Mesothelial cell of epicardium (in vitro differentiated cells): ENCODE data around the gene ACBD4. TPM values are rescaled to one million over a fixed set of nuclear protein-coding genes. Genes with fewer than 3 reads are reported as not detected.

Experiments
- DNase-seq, 2 experiments: peaks; one replicate each; pipeline ENCODE4 v3.0.0; 2021; ENCODE audit warnings: low spot score in 2 of 2; ENCODE audit not compliant: unreplicated experiment in 2 of 2
- H3K27ac Mint-ChIP-seq: 2 replicates; pipeline ENCODE4 v1.8.0; 2021; ENCODE audit warnings: mixed read lengths
- H3K27me3 Mint-ChIP-seq: 2 replicates; pipeline ENCODE4 v1.8.0; 2021; ENCODE audit warnings: low read depth, mixed read lengths
- H3K36me3 Mint-ChIP-seq: 2 replicates; pipeline ENCODE4 v1.8.0; 2021; ENCODE audit warnings: mixed read lengths
- H3K4me1 Mint-ChIP-seq: 2 replicates; pipeline ENCODE4 v1.8.0; 2021; ENCODE audit warnings: mixed read lengths
- H3K4me3 Mint-ChIP-seq: 2 replicates; pipeline ENCODE4 v1.8.0; 2021; ENCODE audit warnings: mild to moderate bottlenecking, moderate library complexity, mixed read lengths
- H3K9me3 Mint-ChIP-seq: 2 replicates; pipeline ENCODE4 v1.8.0; 2021; ENCODE audit warnings: mixed read lengths
- total RNA-seq: library from RNA; stranded (reverse); gene quantifications from 3 replicates; pipeline ENCODE4 v1.2.1, GENCODE V29; 2021
- TF ChIP-seq, protein P1 (sequence below): fragments of 200-600 bp; sonication (generic); IDR thresholded peaks from one replicate; pipeline ENCODE4 v1.5.0; 2021; ENCODE audit warnings: antibody characterized with exemption; ENCODE audit not compliant: unreplicated experiment

Gene ACBD4
- total RNA-seq, 1 donor from 2014 or later: 17.4 TPM

DNA sequence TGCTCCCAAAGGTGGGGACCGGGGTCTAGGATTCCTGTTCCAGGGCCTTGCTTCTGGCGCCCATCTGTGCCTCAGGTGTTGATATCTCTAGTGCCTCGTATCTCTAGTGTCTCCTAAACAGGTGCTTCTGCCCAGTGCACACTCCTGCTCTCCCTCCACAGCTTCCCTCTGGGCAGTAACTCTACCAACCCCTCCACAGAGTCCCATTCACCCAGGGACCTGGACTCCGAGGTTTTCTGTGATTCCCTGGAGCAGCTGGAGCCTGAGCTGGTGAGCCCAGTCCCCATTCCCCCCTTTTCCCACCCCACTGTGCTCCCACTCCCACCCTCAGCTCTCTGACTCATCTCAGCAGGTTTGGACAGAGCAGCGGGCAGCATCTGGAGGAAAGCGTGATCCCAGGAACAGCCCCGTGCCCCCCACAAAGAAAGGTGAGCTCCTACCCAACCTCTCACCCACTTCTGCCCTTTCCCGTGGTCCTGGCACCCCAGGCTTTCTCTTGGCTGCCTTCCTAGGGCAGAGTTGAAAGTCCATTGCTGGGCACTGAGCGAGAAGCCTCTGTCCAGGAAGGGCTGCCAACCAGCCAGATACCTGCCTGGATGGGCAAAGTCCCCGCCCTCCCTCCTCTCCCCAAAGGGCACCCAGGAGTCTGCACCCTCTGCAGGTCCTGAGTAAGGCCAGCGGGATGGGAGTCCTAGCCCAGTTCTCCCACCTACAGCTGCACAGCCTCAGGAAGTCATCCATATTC, 2.2 kb downstream of the ACBD4 start:
- no peak overlapping the region for H3K4me3 Mint-ChIP-seq
- H3K4me1 Mint-ChIP-seq: peaks cover 12% of the 10 kb centered on the region
- no peaks in the 10 kb centered on the region for H3K27me3 Mint-ChIP-seq
- H3K36me3 Mint-ChIP-seq: peaks cover 3% of the 10 kb centered on the region
- DNase-seq: no peak
- TF ChIP-seq, protein P1, sequence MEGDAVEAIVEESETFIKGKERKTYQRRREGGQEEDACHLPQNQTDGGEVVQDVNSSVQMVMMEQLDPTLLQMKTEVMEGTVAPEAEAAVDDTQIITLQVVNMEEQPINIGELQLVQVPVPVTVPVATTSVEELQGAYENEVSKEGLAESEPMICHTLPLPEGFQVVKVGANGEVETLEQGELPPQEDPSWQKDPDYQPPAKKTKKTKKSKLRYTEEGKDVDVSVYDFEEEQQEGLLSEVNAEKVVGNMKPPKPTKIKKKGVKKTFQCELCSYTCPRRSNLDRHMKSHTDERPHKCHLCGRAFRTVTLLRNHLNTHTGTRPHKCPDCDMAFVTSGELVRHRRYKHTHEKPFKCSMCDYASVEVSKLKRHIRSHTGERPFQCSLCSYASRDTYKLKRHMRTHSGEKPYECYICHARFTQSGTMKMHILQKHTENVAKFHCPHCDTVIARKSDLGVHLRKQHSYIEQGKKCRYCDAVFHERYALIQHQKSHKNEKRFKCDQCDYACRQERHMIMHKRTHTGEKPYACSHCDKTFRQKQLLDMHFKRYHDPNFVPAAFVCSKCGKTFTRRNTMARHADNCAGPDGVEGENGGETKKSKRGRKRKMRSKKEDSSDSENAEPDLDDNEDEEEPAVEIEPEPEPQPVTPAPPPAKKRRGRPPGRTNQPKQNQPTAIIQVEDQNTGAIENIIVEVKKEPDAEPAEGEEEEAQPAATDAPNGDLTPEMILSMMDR: no peak
- H3K9me3 Mint-ChIP-seq: no peaks in the 10 kb centered on the region
- no peak overlapping the region for H3K27ac Mint-ChIP-seq

GRCh38 chr17:45138911-45139532, 3.5 kb downstream of the ACBD4 start:
- Mint-ChIP-seq H3K4me1 (peaks cover 17% of the 10 kb centered on the region), H3K36me3 (peaks cover 3% of the 10 kb centered on the region), H3K4me3 (no peak overlapping the region), H3K27me3 (no peaks in the 10 kb centered on the region), H3K9me3 (no peaks in the 10 kb centered on the region), H3K27ac (no peak overlapping the region)
- no peak for DNase-seq
- TF ChIP-seq, protein P1: no peak

DNA sequence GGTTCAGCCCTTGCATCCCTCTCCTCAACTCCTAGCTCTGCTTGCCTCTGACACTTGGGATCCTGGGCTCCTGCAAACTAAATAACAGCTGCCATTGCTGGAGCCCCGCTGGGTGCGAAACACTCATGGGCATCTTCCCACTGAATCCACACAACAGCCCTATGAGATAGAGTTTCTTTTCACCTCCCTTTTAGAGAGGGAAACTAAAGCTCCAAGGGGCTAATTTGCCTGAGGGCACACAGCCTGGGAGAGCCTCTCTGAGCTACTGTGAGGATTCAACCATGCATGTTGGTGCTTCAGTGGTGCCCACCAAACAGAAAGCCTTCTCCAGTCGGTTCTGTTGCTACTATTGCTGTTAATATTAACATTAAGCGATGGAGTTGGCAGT, 4.0 kb downstream of the ACBD4 start:
- no peak overlapping the region for H3K27ac Mint-ChIP-seq
- H3K4me3 Mint-ChIP-seq: no peak overlapping the region
- H3K36me3 Mint-ChIP-seq: peaks cover 3% of the 10 kb centered on the region
- H3K27me3 Mint-ChIP-seq: no peaks in the 10 kb centered on the region
- no peaks in the 10 kb centered on the region for H3K9me3 Mint-ChIP-seq
- peaks cover 18% of the 10 kb centered on the region for H3K4me1 Mint-ChIP-seq
- DNase-seq: no peak
- TF ChIP-seq, protein P1: no peak

GRCh38 chr17:45143094-45143670, 7.7 kb downstream of the ACBD4 start:
- TF ChIP-seq, protein P1: no peak
- Mint-ChIP-seq H3K27ac (peak overlapping the region; percentile 94), H3K9me3 (no peaks in the 10 kb centered on the region), H3K4me1 (peaks cover 23% of the 10 kb centered on the region), H3K4me3 (peak overlapping the region; percentile 68), H3K36me3 (peaks cover 3% of the 10 kb centered on the region), H3K27me3 (no peaks in the 10 kb centered on the region)
- no peak for DNase-seq

- Mint-ChIP-seq H3K4me3 (peak overlapping the region; percentile 68), H3K4me1 (peaks cover 23% of the 10 kb centered on the region), H3K27ac (peak overlapping the region; percentile 94), H3K9me3 (no peaks in the 10 kb centered on the region), H3K27me3 (no peaks in the 10 kb centered on the region), H3K36me3 (peaks cover 3% of the 10 kb centered on the region)
- peak in 1 of 2 experiments; percentile 73 for DNase-seq
- TF ChIP-seq, protein P1: no peak
Observed at GRCh38 chr17:45143767-45144198, 8.3 kb downstream of the ACBD4 start.
